H9 (cell line): ENCODE measurements around the gene CCR5. TPM values are rescaled to one million over a fixed set of nuclear protein-coding genes. Genes with fewer than 3 reads are reported as not detected.

Experiments used
- DNase-seq: peaks from one replicate; pipeline ENCODE4 v3.0.0-alpha.2; 2017
- H2AFZ ChIP-seq: one replicate; pipeline ENCODE4 v1.6.1; 2013; ENCODE audit warnings: mild to moderate bottlenecking, low read length, control low read depth, moderate library complexity
- H2AK5ac ChIP-seq: 2 replicates; pipeline ENCODE4 v1.6.1; 2013; ENCODE audit warnings: low read length, control low read depth, mixed read lengths; ENCODE audit not compliant: insufficient read length
- H2BK120ac ChIP-seq: one replicate; pipeline ENCODE4 v1.6.1; 2013; ENCODE audit warnings: low read depth, mild to moderate bottlenecking, low read length, control low read depth, inconsistent platforms; ENCODE audit not compliant: poor library complexity, severe bottlenecking
- H2BK12ac ChIP-seq: 2 replicates; pipeline ENCODE4 v1.6.1; 2013; ENCODE audit warnings: low read length, control low read depth, mixed read lengths, low read depth; ENCODE audit not compliant: insufficient read length
- H2BK15ac ChIP-seq: 2 replicates; pipeline ENCODE4 v1.6.1; 2013; ENCODE audit warnings: low read depth, low read length, control low read depth
- H2BK20ac ChIP-seq: one replicate; pipeline ENCODE4 v1.6.1; 2013; ENCODE audit warnings: low read depth, mild to moderate bottlenecking, low read length, control low read depth, inconsistent platforms; ENCODE audit not compliant: poor library complexity, severe bottlenecking
- H2BK5ac ChIP-seq: 2 replicates; pipeline ENCODE4 v1.6.1; 2013; ENCODE audit warnings: low read length, control low read depth, mixed read lengths; ENCODE audit not compliant: insufficient read length
- H3K14ac ChIP-seq: 2 replicates; pipeline ENCODE4 v1.6.1; 2013; ENCODE audit warnings: low read length, control low read depth; ENCODE audit not compliant: insufficient read depth
- H3K18ac ChIP-seq: 2 replicates; pipeline ENCODE4 v1.6.1; 2013; ENCODE audit warnings: low read depth, mild to moderate bottlenecking, mixed read lengths, low read length, control low read depth; ENCODE audit not compliant: insufficient read length
- H3K23ac ChIP-seq: 2 replicates; pipeline ENCODE4 v1.6.1; 2013; ENCODE audit warnings: low read length, control low read depth, mixed read lengths, low read depth; ENCODE audit not compliant: insufficient read length
- H3K23me2 ChIP-seq: 2 replicates; pipeline ENCODE4 v1.6.1; 2013; ENCODE audit warnings: low read depth, mild to moderate bottlenecking, mixed read lengths, low read length, control low read depth; ENCODE audit not compliant: insufficient read length, poor library complexity, severe bottlenecking
- H3K27ac ChIP-seq: 2 replicates; pipeline ENCODE4 v1.5.1; 2013; ENCODE audit warnings: low read length, control low read depth, mixed read lengths, low read depth; ENCODE audit not compliant: insufficient read length
- H3K27me3 ChIP-seq: 2 replicates; pipeline ENCODE4 v1.6.1; 2013; ENCODE audit warnings: low read length, control low read depth, inconsistent platforms; ENCODE audit not compliant: insufficient read depth
- H3K4ac ChIP-seq: 2 replicates; pipeline ENCODE4 v1.6.1; 2013; ENCODE audit warnings: low read depth, mild to moderate bottlenecking, control low read depth, inconsistent platforms, low read length, moderate library complexity
- H3K4me1 ChIP-seq: 2 replicates; pipeline ENCODE4 v1.6.1; 2013; ENCODE audit warnings: low read length, control low read depth, inconsistent platforms; ENCODE audit not compliant: insufficient read depth
- H3K4me2 ChIP-seq: 2 replicates; pipeline ENCODE4 v1.6.1; 2013; ENCODE audit warnings: low read length, control low read depth, mixed read lengths; ENCODE audit not compliant: insufficient read length, insufficient read depth
- H3K56ac ChIP-seq: 2 replicates; pipeline ENCODE4 v1.6.1; 2013; ENCODE audit warnings: low read depth, mild to moderate bottlenecking, mixed read lengths, low read length, control low read depth; ENCODE audit not compliant: insufficient read length
- H3K79me1 ChIP-seq: 2 replicates; pipeline ENCODE4 v1.6.1; 2013; ENCODE audit warnings: low read depth, mild to moderate bottlenecking, moderate library complexity, low read length, control low read depth, inconsistent platforms; ENCODE audit not compliant: insufficient read depth, poor library complexity, severe bottlenecking
- H3K79me2 ChIP-seq: 2 replicates; pipeline ENCODE4 v1.6.1; 2013; ENCODE audit warnings: low read length, control low read depth, inconsistent platforms; ENCODE audit not compliant: insufficient read depth
- H3K9ac ChIP-seq: 2 replicates; pipeline ENCODE4 v1.6.1; 2013; ENCODE audit warnings: low read length, control low read depth, mixed read lengths; ENCODE audit not compliant: insufficient read length; ENCODE audit errors: extremely low read depth
- H3K9me3 ChIP-seq: one replicate; pipeline ENCODE4 v1.6.1; 2013; ENCODE audit warnings: low read depth, low read length, inconsistent platforms; ENCODE audit not compliant: control insufficient read depth
- H3T11ph ChIP-seq: one replicate; pipeline ENCODE4 v1.6.1; 2013; ENCODE audit warnings: mild to moderate bottlenecking, low read length, control low read depth, inconsistent platforms
- H4K20me1 ChIP-seq: one replicate; pipeline ENCODE4 v1.6.1; 2013; ENCODE audit not compliant: control insufficient read depth, insufficient read length, insufficient read depth
- H4K5ac ChIP-seq: 2 replicates; pipeline ENCODE4 v1.6.1; 2013; ENCODE audit warnings: low read depth, mild to moderate bottlenecking, mixed read lengths, low read length, control low read depth; ENCODE audit not compliant: insufficient read length
- H4K8ac ChIP-seq: replicated peaks from 2 replicates; pipeline ENCODE4 v1.6.1; 2013; ENCODE audit warnings: low read length, control low read depth, mixed read lengths, low read depth; ENCODE audit not compliant: insufficient read length
- H4K91ac ChIP-seq: 2 replicates; pipeline ENCODE4 v1.6.1; 2013; ENCODE audit warnings: low read depth, mild to moderate bottlenecking, moderate library complexity, mixed read lengths, low read length, control low read depth; ENCODE audit not compliant: insufficient read length
- H3K27ac Mint-ChIP-seq, 3 experiments: 2 replicates in 2 of 3; 3 replicates in 1 of 3; pipeline ENCODE4 v1.8.0; 2020 to 2021; ENCODE audit warnings: mixed read lengths in 3 of 3, mild to moderate bottlenecking in 1 of 3, moderate library complexity in 1 of 3
- H3K27me3 Mint-ChIP-seq: 2 replicates; pipeline ENCODE4 v1.8.0; 2021; ENCODE audit warnings: low read depth, mild to moderate bottlenecking, moderate library complexity, mixed read lengths
- H3K36me3 Mint-ChIP-seq, 3 experiments: 2 replicates in 2 of 3; 3 replicates in 1 of 3; pipeline ENCODE4 v1.8.0; 2020 to 2021; ENCODE audit warnings: low read depth in 3 of 3, mixed read lengths in 3 of 3; ENCODE audit not compliant: insufficient read depth in 1 of 3
- H3K4me1 Mint-ChIP-seq, 2 experiments: 2 replicates each; pipeline ENCODE4 v1.8.0; 2020; ENCODE audit warnings: mixed read lengths in 2 of 2
- H3K4me3 Mint-ChIP-seq, 2 experiments: 2 replicates in 1 of 2; 3 replicates in 1 of 2; pipeline ENCODE4 v1.8.0; 2020 to 2021; ENCODE audit warnings: mild to moderate bottlenecking in 2 of 2, mixed read lengths in 2 of 2, moderate library complexity in 1 of 2
- H3K9me3 Mint-ChIP-seq, 2 experiments: 2 replicates in 1 of 2; 3 replicates in 1 of 2; pipeline ENCODE4 v1.8.0; 2020; ENCODE audit warnings: mild to moderate bottlenecking in 2 of 2, mixed read lengths in 2 of 2, moderate library complexity in 1 of 2
- WGBS: extraction: QIAGEN DNeasy Blood & Tissue Kit; methylation state at CpG from one replicate; pipeline ENCODE4 v1.1.7; 2013; ENCODE audit warnings: missing lambda C conversion rate, low lambda C conversion rate, mixed read lengths; ENCODE audit not compliant: insufficient read length; ENCODE audit errors: extremely low coverage; 5-methylcytosine and 5-hydroxymethylcytosine counted together
- total RNA-seq: library from RNA; stranded (reverse); gene quantifications from 2 replicates; pipeline ENCODE4 v1.2.1, GENCODE V29; 2021
- TF ChIP-seq, protein P1 (sequence below): fragments of 200-600 bp; sonication (generic); conservative IDR thresholded peaks from 3 replicates; pipeline ENCODE4 v1.8.0; 2021; ENCODE audit warnings: antibody characterized with exemption, mild to moderate bottlenecking

CCR5 gene
- total RNA-seq, 1 experiment from 2014 or later = not detected

DNA sequence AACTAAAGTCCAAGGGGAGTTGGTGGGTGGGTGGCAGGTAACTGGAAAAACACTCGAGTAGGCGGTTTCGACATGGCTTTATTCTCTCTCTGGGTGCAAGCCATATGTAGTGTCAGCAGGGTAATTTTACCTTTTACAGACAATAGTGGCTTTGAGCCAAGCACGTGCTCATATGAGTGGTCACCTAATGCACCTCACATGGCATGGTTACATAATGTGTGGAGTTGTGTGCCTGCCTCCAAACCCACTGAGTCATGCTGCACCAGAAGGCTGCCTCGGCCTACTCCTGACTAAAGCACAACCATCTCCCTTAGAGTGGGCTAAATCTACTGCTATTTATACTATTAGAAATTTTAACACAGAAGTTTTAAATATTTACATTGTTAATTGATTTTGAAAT is 52.8 kb downstream of the CCR5 start:
- no peak overlapping the region; the same call in 1 of the 2 replicates for H3K14ac ChIP-seq
- H3K27me3 ChIP-seq = no peaks in the 10 kb centered on the region
- H3K23ac ChIP-seq = no peak overlapping the region
- H3K4me1 ChIP-seq = no peaks in the 10 kb centered on the region
- no peak overlapping the region for H2BK12ac ChIP-seq
- Mint-ChIP-seq H3K4me1 (peaks cover 14 to 16% of the 10 kb centered on the region in 2 experiments), H3K4me3 (no peak overlapping the region), H3K36me3 (no peaks in the 10 kb centered on the region), H3K27ac (no peak overlapping the region), H3K9me3 (no peaks in the 10 kb centered on the region), H3K27me3 (no peaks in the 10 kb centered on the region)
- no peak overlapping the region for H4K5ac ChIP-seq
- no peak overlapping the region for H2BK120ac ChIP-seq
- TF ChIP-seq, protein P1, sequence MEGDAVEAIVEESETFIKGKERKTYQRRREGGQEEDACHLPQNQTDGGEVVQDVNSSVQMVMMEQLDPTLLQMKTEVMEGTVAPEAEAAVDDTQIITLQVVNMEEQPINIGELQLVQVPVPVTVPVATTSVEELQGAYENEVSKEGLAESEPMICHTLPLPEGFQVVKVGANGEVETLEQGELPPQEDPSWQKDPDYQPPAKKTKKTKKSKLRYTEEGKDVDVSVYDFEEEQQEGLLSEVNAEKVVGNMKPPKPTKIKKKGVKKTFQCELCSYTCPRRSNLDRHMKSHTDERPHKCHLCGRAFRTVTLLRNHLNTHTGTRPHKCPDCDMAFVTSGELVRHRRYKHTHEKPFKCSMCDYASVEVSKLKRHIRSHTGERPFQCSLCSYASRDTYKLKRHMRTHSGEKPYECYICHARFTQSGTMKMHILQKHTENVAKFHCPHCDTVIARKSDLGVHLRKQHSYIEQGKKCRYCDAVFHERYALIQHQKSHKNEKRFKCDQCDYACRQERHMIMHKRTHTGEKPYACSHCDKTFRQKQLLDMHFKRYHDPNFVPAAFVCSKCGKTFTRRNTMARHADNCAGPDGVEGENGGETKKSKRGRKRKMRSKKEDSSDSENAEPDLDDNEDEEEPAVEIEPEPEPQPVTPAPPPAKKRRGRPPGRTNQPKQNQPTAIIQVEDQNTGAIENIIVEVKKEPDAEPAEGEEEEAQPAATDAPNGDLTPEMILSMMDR = no peak
- H4K8ac ChIP-seq = no peak overlapping the region
- H3K79me2 ChIP-seq = no peaks in the 10 kb centered on the region
- H2BK20ac ChIP-seq = no peak overlapping the region
- no peak overlapping the region for H3K27ac ChIP-seq
- no peak overlapping the region for H3K56ac ChIP-seq
- no peak overlapping the region for H3K4me2 ChIP-seq
- no peak overlapping the region for H2BK5ac ChIP-seq
- H3K4ac ChIP-seq = no peak overlapping the region
- H2BK15ac ChIP-seq = no peak overlapping the region
- no peak overlapping the region for H3K9ac ChIP-seq
- H3K79me1 ChIP-seq = no peaks in the 10 kb centered on the region
- H3K18ac ChIP-seq = no peak overlapping the region
- no peak overlapping the region for H2AK5ac ChIP-seq
- no peak overlapping the region for H3T11ph ChIP-seq
- no peaks in the 10 kb centered on the region for H3K9me3 ChIP-seq
- no CpG with 5 or more reads among the region's 5 CpGs for WGBS
- H4K20me1 ChIP-seq = no peaks in the 10 kb centered on the region
- no peak for DNase-seq
- H4K91ac ChIP-seq = no peak overlapping the region
- H3K23me2 ChIP-seq = no peaks in the 10 kb centered on the region
- H2AFZ ChIP-seq = no peak overlapping the region

Other genes with a start within 250 kb of the CCR5 start
- gene CCR1, start 162.6 kb upstream of the CCR5 start, total RNA-seq = not detected in 2 replicates
- not detected in 2 replicates for gene CCR3, start 128.5 kb upstream of the CCR5 start, total RNA-seq
- gene CCR2, start 16.8 kb upstream of the CCR5 start, total RNA-seq = not detected in 2 replicates
- not detected in 2 replicates for gene CCRL2, start 36.3 kb downstream of the CCR5 start, total RNA-seq
- gene LTF, start 94.0 kb downstream of the CCR5 start, total RNA-seq = not detected in 2 replicates
- gene RTP3, start 127.0 kb downstream of the CCR5 start, total RNA-seq = not detected in 2 replicates
- 2.6 and 3.4 TPM in 2 replicates for gene LRRC2, start 195.4 kb downstream of the CCR5 start, total RNA-seq
- gene FAM240A, start 241.6 kb downstream of the CCR5 start, total RNA-seq = 0.11 TPM in 1 of 2 replicates, not detected in the other